HK-2 (cell line): Measurements from ENCODE around the gene NEB.
A peak's percentile ranks its signal among the peaks of the same experiment; 100 is the strongest.
"Not testable (repeated sequence)": the region's sequence is repeated elsewhere in the genome, so short reads cannot be mapped to it uniquely, and the experiment has no call there.

Experiments used
- DNase-seq: peaks from one replicate; pipeline ENCODE4 v3.0.0-alpha.2; 2018; ENCODE audit not compliant: unreplicated experiment

NEB gene

DNA sequence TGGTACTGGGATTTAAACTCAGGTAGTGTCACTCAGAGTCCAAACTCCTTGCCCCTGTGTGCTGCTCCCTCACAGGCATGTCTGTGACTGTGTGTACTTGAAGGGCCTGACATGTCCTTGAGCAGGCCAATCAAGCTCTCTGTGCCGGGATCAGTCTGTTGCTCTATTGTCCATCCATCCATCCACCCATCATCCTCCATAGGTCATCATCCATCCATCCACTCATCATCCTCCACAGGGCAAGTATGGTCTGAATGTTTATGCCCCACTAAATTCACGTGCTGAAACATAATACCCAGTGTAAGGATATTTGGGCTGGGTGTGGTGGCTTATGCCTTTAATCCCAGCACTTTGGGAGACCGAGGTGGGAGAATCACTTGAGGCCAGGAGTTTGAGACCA, 24.5 kb upstream of the NEB start:
- DNase-seq, result no peak

DNA sequence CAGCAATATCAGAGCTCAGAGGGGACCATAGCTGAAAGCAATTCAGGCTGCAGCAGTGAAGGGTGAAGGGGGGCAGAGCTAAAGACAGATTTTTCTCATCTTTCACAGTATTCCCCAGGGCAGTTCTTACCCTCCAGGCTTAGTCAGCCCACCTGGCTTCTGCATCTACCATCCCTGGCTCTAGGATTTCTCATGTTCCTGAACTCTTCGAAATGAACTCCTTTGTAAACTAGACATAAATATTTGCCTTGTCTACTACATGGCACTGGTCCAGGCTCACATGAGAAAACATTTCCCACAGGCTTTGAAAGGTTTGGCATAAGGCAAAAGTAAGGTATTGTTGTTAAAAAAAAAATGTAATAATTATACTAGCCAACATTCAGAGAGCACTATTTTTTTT, 23.6 kb upstream of the NEB start:
- DNase-seq, result no peak

DNA sequence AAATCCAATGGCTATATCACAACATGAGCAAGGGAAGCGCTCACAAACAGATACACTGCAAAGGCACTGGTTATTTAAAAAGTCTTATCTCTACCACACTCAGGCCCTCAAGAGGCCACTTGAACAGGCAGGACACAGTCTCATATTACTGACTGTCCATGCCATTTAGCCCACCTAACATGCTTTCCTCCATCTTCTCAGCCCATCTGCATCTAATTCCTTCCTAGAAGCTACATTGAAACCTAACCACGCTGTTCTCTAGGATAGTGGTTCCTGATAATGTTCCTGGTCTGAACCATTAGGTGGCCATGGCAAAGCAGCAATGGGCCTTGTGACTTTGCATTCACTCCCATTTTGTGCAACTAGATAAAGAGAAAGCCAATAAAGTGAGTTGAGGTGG, 22.5 kb upstream of the NEB start:
- no peak for DNase-seq

DNA sequence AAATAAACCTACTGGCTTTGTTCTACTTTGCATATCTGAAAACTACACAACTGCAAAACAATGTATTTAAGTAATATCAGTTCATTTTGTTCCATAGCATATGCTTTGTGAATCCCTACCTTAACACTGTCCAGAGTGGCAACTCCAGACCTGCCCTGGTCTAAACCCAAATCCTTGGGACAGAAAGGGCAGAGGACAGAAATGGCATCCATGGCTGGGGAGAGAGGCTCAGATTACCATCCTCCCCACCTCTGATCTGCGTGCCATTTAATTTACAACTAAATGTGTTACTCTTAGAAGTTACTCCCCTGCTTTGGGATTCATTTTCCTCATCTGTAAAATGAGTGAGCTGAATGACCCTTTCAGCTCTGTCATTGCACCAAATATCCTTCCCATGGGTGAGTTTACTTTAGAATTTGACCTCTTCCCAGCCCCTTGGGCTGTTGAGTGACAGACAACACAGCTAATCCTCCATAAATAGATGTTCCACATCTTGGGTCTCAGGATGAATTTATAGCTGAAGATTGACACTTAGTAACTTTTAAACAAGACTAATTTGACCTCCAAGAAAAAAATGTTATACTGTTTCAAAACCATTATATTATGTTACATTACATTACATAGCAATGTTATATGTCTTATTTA, 20.1 kb upstream of the NEB start:
- DNase-seq, result no peak

DNA sequence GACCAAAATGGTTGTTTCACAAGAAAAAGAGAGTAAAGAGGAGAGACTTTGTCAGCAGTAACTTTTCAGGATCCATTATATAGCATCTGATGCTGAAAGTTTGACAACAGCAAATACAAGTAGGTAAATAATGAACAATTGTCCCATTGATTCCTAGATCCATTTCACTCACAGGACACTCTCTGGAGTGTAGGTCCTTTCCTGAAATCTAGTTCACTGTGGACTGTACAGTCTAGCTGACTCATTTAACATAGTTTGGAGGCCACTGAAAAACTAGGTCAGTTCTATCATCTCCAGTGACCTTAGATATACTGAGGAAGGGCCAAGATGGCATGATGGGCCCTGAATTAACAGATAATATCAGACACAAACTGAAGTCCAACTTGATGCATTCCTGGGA, 19.3 kb upstream of the NEB start:
- no peak for DNase-seq

DNA sequence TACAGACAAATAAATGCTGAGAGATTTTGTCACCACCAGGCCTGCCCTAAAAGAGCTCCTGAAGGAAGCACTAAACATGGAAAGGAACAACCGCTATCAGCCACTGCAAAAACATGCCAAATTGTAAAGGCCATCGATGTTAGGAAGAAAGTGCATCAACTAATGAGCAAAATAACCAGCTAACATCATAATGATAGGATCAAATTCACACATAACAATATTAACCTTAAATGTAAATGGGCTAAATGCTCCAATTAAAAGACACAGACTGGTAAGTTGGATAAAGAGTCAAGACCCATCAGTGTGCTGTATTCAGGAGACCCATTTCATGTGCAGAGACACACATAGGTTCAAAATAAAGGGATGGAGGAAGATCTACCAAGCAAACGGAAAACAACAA, 11.0 kb upstream of the NEB start:
- DNase-seq, result not testable (repeated sequence)

DNA sequence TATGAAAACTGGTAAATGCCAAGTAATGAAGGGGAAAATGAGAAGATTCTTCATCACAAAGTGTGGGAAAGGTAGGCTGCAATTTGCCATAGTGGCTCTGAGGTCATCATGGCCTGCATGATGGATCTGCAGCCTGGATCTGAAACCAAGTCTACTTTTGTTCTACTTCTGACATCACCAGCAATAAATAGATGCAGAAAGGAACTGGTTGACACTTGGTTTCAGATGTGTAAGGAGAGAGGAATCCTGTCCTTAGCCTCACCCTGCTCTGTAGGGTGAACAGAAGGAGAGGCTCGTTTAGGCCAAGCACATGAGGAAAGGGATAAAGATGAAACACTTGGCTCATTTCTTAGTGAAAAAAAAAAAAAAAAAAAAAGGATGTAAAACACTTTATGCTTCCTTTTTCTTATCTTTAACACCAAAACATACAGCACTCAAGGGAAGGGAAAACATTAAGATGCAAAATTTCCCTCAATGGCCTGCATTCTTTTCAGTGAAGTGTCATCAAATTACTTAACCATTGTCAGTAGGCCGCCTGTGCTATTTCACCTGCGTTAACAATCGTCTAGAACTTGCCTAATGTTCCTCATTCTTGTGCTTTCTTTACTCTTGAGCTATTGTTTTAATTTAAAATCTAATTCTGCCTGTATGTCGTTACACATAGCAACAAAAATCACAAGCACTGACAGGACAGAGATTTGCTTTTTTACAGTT, 3.9 kb downstream of the NEB start:
- DNase-seq, result no peak

DNA sequence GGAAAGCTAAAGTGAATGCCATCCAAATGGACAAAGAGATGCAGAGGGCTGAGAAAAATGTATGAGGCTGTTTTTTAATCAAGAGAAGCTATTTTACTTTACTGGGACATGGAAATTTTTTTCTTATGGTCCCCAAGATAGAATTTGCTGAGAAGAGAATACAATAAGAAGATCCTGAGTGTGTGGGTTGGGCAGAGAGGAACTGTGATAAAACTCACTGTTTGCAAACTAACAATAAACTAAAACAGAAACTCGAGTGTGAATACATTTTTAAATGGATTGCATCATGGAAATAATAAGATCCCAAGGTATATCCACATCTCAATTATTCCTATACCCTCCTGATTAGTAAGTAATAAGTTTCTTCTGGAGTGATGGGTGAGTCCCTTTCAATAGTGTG, 4.4 kb downstream of the NEB start:
- DNase-seq, result no peak

DNA sequence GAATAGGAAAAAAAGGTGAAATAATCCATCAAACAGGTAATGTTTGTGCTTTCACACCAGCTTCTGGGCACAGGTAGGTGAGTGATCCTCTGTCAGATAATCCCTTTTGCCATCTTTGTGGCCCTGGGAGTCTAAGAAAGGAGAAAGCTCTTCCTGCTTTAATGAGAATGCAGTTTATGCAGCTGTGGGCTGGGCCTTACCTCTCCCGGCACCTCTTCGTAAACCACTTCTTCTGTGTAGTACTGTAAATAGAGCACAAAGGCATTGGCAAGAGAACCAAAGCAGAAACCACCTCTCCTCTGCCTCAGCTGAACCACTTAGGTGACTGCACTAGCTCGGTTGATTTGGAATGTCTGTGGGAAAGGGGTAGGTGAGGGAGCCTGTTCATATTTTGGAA, 4.9 kb downstream of the NEB start:
- no peak for DNase-seq

DNA sequence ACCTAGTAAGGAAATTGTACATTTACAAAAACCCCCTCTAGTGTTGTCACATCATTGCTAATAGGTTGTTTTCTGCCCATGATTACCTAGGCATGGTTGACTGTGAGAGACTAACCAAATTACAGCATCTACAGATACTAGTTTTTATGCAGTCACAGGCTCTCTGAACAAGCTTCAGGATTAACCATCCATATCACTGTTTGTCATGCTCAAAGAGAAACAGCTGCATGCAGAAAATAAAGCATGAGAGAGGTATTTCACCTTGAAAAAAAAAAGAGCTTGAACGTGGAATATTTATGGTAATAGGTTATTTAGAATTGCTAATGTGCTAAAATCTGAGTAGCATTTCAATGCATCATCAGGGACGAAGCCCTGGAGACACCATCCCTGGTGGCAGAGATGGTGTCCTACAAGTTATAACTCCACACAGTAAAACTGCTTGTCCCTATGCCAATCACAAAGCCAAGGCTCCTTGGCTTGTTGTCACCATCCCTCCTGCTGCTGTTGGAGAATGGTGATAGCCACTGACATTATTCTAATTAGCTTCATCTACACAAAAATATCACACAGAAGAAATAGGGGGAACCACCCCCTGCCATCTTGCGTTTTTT, 5.4 kb downstream of the NEB start:
- DNase-seq, result no peak

DNA sequence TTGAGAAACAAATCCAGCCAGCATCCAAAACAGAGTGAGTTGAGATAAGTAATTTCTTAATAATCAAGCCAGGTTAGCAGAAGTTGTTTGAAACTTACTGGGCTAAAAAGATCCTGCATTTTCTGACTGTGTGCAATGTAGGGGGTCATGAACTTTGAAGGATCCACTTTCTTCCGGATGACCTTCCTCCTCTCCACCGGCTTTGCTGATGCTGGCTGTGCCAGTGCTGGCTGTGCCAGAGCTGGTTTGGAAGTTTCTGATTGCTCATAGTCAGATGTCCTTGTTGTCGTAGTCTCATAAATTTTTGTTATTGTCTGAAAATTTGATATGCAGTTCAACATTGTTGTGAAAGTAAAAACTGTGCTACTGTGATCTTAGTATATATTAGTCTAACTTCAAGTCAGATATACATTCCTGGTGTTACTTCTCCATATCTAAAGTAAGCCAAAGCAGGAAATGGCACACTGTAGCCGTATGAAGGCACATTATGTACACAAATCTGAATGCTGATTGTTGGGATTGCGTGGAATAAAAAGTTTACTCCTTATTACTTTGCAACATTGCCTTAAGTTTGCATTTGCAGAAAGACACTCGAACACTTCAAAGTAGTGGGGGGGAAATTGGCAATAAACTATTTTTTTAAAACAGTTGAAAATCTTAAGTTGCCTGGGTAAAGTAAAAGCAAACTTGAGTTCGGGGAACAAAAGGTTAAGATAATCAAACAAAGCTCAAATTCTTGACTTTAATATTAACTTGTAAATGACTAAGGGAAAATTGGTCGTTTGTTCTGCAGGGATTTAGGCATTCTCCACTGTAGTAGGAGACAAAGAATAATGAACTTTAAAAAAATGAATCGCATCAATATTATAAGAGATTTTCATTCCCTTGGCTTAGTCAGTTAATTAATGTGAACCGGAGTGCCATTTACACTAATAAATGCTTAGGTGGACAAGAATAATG, 6.4 kb downstream of the NEB start:
- DNase-seq, result no peak

DNA sequence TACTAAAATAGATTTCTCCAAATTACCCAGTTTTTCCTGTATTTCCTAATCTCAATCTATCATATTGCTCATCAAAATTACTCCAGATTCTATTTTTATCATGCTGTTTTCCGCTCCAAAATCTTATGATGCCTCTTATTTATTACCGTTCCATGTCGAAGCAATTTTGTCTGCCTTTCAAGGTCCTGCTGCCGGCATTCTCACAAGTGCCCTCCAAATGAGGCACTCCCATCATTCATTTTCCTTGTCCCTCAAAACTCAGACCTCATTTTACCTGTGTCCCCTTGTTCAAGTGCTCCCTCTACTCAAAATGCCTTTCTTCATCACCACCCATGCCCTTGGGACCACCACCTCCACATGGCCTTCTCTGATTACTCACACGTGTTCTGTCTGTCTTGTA, 13.1 kb downstream of the NEB start:
- DNase-seq, result no peak

DNA sequence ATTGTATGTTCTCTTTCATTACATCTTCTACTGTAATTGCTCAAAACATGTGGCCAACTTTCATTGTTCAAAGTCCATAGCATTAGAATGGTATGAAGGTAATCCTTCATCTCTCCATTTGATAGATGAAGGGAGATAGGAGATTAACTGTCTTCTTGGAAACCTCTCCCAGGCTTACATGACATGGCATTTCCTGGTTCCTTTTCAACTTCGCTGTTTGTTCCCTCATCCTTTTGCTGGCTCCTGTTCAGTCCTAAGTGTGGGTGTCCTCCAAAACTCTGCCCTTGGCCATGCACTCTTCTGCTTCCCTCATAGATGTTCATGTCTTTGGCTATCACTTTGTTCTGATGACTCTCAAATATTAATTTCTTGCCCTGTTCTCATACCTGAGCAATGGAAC, 13.8 kb downstream of the NEB start:
- DNase-seq, result no peak

DNA sequence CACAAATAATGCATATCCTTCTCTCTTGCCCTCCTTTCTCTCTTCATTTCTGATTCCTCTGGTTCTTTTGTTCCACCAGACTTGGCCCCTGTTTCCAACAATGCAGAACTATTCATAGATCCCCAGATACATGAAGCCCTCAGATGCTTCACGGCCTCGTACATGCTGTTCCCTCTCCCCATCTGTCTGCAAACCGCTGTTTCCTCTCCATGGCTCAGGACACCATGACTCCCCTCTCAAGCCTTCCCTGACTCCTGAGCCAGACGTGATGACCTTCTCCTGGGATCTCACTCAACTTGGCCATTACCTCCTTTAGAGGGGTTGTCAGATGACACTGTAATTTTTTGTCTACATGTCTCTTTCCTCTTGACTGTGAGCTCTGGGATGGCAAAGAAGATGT, 15.5 kb downstream of the NEB start:
- no peak for DNase-seq

DNA sequence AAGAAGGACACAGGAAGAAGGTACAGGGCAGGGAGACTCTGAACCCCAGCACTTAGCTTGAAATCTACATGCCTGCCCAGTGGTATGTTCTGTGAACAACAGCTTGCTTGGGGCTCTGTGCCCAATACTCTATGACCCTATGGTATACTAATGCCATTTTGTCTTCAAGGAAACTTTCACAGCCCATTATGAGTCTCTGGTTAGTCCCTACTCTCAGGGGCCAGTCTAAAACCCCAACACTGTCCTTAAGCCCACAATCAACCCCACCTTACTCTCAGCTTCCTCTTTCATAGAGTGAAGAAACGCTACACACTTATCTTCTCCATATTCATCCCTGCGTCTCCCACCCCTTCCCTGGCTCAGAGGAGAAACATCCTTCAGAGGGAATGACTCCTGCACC, 16.0 kb downstream of the NEB start:
- no peak for DNase-seq

DNA sequence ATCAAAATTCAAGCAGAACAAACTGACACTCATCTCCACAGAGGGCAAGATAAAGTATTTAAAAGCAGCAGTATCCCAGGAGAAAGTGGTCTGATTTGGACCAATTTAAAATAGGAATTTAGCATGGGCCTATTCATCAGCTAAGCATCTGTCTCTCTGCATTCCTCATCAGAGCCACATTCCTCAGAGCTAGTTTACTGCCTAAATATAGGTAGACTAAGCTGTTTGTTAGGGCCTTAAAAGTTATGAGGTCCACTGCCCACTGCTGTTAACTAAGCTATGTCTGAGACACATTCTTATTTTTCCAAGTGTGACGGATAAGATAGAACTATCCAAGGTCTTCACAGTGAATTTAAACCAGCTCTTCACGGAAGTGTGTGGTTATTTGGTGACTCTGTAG, 17.6 kb downstream of the NEB start:
- DNase-seq, result peak; percentile 2

DNA sequence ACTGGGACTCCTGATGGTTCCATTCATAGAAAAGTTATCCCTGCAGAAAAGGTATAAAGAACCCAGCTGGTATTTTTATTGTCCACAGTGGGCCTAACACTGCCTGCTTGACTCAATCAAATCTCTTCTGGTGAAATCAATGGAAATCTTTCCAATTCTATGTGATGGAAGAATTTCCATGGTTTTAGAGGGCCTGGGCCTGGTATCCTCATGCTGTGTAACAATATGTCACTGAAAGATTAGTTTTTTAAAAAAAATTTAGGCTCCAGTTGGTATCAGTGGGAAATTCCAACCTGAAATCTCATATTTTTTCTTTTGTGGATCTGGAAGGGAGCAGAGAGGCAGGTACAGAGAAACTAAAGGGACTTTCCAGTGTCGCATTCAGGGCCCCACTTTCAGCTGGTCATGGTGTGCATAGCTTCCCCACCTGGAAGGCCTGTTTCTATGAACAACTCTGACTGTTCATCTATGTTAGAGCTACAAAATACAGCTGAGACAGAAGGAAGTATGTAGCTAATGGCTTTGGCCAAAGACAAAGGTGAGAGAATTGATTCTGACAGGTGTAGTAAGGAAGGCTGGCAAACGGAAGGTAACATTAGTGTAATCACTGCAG, 20.9 kb downstream of the NEB start:
- no peak for DNase-seq

DNA sequence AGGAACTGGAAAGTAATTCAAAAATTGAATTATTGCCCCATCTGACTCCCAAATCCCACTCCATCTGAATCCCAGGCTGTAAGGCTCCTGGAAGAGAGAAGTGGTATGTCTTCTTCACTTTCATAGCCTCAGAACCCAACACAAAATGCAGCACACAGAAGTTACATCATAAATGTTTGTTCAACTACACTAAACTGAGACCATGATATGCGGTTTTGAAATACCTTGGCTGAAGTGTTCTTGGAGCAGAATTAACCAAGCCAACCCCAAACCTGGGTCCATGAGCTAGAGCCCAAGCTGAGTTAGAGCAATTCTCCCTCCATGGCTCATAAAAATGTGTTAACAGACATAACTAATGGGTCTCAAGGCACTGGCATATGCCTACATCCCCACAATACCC, 23.3 kb downstream of the NEB start:
- DNase-seq, result no peak

DNA sequence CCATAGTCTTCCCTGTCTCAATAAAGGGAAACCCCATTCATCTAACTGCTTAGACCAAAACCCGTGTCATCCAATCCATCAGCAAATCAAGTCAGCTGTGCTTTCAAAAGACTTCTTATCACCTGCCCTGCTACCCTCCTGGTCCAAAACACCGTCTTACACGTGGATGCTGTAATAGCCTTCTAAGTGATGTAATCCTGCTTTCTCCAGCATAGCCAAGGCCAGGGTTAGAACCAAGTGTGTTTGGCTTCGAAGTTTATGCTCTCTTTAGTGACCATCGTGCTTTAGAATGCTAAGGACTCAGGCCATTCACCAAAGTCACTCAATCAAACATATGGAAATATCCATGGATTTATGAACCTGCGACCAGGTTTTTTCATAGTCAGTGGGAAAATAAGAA, 25.5 kb downstream of the NEB start:
- DNase-seq, result no peak

DNA sequence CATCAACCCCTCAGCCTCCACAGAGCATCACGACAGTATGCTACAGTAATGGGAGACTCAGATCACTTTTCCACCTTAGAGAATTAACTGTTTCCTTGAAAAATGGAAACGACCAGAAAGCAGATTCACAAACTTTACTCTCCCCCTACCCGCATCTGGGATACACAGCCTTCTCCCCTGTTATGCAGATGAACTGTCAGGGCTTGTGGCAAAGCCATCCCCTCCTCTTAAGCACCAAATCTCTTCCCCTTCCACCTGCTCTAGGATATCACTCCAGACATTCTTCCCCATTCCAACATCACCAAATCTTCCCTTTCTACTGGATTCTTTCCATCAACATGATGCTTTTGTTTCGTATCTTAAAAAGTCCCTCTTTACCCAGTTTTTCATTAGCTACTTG, 26.4 kb downstream of the NEB start:
- DNase-seq, result no peak

DNA sequence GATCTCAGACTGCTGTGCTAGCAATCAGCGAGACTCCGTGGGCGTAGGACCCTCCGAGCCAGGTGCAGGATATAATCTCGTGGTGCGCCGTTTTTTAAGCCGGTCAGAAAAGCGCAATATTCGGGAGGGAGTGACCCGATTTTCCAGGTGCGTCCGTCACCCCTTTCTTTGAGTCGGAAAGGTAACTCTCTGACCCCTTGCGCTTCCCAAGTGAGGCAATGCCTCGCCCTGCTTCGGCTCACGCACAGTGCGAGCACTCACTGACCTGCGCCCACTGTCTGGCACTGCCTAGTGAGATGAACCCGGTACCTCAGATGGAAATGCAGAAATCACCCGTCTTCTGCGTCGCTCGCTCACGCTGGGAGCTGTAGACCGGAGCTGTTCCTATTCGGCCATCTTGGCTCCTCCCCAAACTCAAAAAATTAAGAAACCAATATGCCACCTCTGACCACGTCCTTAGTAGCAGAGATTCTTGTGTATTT, 29.8 kb downstream of the NEB start:
- DNase-seq, result not testable (repeated sequence)

DNA sequence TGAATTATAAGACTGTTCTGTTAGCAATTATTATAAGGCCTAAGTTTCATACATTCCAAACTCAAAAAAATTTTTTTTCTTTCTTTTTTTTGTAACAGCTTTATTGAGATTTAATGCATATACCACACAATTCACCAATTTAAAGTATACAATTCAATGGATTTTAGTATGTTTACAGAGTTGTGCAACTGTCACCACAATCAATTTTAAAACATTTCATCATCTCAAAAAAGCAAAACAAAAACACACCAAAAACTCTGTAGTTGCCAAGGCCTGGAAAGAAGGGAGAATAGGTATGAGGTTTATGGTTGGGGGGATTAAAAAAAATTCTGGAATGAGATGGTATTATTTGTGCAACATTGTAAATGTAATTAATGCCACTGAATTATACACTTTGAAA, 36.1 kb downstream of the NEB start:
- DNase-seq, result not testable (repeated sequence)
